ENCODE results near the gene HNF1B. TPM values are rescaled to one million over a fixed set of nuclear protein-coding genes. Genes with fewer than 3 reads are reported as not detected.

Gene HNF1B
- total RNA-seq, 1 experiment from 2014 or later: not detected

DNA sequence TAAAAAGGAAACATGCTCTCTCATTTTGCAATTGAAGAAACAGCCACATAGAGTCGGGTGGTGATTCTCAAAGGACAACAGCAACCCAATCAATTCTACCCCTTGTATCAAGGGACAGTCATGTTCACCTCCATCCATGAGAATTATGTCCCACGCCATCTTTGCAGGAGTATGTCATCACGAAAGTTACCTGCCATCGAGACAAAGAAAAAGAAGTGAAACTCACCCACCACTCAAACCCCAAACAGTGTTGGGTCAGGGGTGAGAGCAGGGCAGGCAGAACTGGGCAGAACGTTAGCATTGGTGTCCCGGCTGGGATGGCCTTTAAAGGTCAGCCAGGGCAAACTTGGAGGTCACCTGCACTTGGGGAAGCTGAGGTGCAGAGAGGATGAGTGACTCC, 24.2 kb upstream of the HNF1B start:
- Histone ChIP-seq H3K36me3 (ENCODE audit: insufficient read depth, low read length) (no peaks in the 10 kb centered on the region), H4K20me1 (ENCODE audit: insufficient read depth, low read depth, low read length) (no peaks in the 10 kb centered on the region), H3K9ac (ENCODE audit: low read length) (no peak overlapping the region), H3K9me2 (replicated peaks; ENCODE audit: insufficient read depth, low read length) (no peaks in the 10 kb centered on the region), H3K4me3 (ENCODE audit: low read length) (no peak overlapping the region), H3K9me3 (ENCODE audit: low read length) (no peaks in the 10 kb centered on the region), H3K79me2 (ENCODE audit: low read length) (no peaks in the 10 kb centered on the region), H3K4me2 (ENCODE audit: low read depth, low read length, poor library complexity, severe bottlenecking) (no peak overlapping the region), H3K4me1 (ENCODE audit: low read length) (no peaks in the 10 kb centered on the region), H2AFZ (ENCODE audit: low read length) (no peak overlapping the region), H3K27me3 (ENCODE audit: low read length) (no peaks in the 10 kb centered on the region), H3K27ac (ENCODE audit: low read length) (no peak overlapping the region)
- no peak for DNase-seq

DNA sequence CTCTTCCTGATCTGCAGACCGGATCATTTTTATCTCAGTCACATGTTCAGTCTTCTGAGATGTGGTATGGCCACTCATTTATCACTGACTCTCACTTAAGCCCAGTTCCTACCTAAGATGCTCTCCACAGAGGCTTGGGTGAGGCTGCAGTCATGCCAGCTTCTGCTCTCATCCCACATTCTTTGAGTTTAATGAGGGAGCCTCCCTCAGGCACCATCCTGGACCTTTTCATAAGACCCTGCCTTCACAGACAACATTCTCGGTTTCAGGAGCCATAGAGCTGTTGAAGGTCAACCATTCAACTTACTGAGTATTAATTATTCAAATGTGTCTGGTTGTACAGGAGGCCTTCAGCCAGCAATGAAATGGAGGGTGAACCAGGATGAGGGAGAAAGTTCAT, 23.6 kb upstream of the HNF1B start:
- Histone ChIP-seq H3K9me2 (replicated peaks; ENCODE audit: insufficient read depth, low read length) (no peaks in the 10 kb centered on the region), H3K4me3 (ENCODE audit: low read length) (no peak overlapping the region), H4K20me1 (ENCODE audit: insufficient read depth, low read depth, low read length) (no peaks in the 10 kb centered on the region), H3K9me3 (ENCODE audit: low read length) (no peaks in the 10 kb centered on the region), H3K79me2 (ENCODE audit: low read length) (no peaks in the 10 kb centered on the region), H2AFZ (ENCODE audit: low read length) (no peak overlapping the region), H3K27me3 (ENCODE audit: low read length) (no peaks in the 10 kb centered on the region), H3K4me1 (ENCODE audit: low read length) (no peaks in the 10 kb centered on the region), H3K36me3 (ENCODE audit: insufficient read depth, low read length) (no peaks in the 10 kb centered on the region), H3K4me2 (ENCODE audit: low read depth, low read length, poor library complexity, severe bottlenecking) (no peak overlapping the region), H3K9ac (ENCODE audit: low read length) (no peak overlapping the region), H3K27ac (ENCODE audit: low read length) (no peak overlapping the region)
- no peak for DNase-seq

DNA sequence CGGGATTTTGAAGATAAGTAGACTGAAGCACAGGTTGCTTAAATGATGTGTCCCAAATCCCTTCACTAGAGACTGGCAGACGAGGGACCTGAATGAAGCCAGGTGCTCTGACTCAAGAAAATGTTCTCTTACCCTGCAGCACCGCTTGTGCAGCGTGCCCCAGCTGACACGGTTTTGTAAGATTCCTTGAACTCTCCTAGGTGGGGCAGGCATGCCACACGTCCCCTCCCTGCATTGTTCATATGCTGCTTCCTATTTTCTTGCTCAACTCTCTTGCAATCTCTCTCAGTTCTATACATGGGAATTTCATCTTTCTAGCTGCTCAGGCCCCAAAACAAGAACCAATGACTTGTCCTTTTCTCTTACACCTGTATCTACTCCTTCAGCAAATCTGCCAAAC, 22.1 kb upstream of the HNF1B start:
- Histone ChIP-seq H3K9ac (ENCODE audit: low read length) (no peak overlapping the region), H4K20me1 (ENCODE audit: insufficient read depth, low read depth, low read length) (no peaks in the 10 kb centered on the region), H3K36me3 (ENCODE audit: insufficient read depth, low read length) (no peaks in the 10 kb centered on the region), H2AFZ (ENCODE audit: low read length) (no peak overlapping the region), H3K27ac (ENCODE audit: low read length) (no peak overlapping the region), H3K9me3 (ENCODE audit: low read length) (no peaks in the 10 kb centered on the region), H3K4me3 (ENCODE audit: low read length) (no peak overlapping the region), H3K79me2 (ENCODE audit: low read length) (no peaks in the 10 kb centered on the region), H3K9me2 (replicated peaks; ENCODE audit: insufficient read depth, low read length) (no peaks in the 10 kb centered on the region), H3K4me1 (ENCODE audit: low read length) (no peaks in the 10 kb centered on the region), H3K27me3 (ENCODE audit: low read length) (no peaks in the 10 kb centered on the region), H3K4me2 (ENCODE audit: low read depth, low read length, poor library complexity, severe bottlenecking) (no peak overlapping the region)
- DNase-seq: no peak

DNA sequence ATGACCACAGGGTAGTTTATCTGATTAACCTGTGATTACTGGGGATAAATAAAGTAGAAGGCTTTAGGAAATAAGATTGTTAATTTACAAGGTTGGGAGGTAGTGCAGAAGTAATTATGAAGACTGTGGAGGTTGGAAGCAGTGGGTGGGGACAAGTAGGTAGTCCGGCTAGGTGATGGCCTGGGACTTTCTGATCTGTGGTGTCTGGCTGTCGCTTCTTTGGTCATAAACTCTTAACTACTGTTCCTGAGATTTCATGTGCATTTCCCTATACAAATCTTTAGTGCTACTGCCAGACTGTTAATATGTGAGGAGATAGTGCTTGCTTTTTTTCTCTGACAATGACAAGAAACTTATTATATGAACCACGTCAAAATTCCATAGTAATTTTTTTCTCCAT, 19.5 kb upstream of the HNF1B start:
- Histone ChIP-seq H3K9me2 (replicated peaks; ENCODE audit: insufficient read depth, low read length) (no peaks in the 10 kb centered on the region), H3K9me3 (ENCODE audit: low read length) (no peaks in the 10 kb centered on the region), H3K9ac (ENCODE audit: low read length) (no peak overlapping the region), H2AFZ (ENCODE audit: low read length) (no peak overlapping the region), H3K27me3 (ENCODE audit: low read length) (no peaks in the 10 kb centered on the region), H3K79me2 (ENCODE audit: low read length) (no peaks in the 10 kb centered on the region), H3K4me2 (ENCODE audit: low read depth, low read length, poor library complexity, severe bottlenecking) (no peak overlapping the region), H3K4me3 (ENCODE audit: low read length) (no peak overlapping the region), H3K36me3 (ENCODE audit: insufficient read depth, low read length) (no peaks in the 10 kb centered on the region), H3K4me1 (ENCODE audit: low read length) (no peaks in the 10 kb centered on the region), H3K27ac (ENCODE audit: low read length) (no peak overlapping the region), H4K20me1 (ENCODE audit: insufficient read depth, low read depth, low read length) (no peaks in the 10 kb centered on the region)
- no peak for DNase-seq

DNA sequence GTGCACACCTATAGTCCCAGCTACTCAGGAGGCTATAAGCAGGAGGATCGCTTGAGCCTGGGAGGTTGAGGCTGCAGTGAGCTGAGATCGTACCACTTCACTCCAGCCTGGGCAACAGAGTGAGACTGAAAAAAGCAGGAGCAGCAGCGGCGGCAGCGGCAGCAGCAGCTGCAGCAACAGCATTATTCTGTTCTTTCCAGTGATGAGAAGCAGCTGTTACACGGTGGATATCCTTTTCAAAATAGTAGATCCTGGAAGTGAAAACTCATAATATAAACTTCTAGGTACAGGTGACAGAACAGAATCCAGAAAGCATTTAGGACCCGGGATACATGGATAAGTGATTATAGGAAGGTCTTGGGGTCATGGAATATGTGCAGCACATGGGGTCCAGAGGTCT, 17.8 kb upstream of the HNF1B start:
- H3K9me2 ChIP-seq (replicated peaks; ENCODE audit: insufficient read depth, low read length): no peaks in the 10 kb centered on the region
- no peak overlapping the region for H3K4me2 ChIP-seq (ENCODE audit: low read depth, low read length, poor library complexity, severe bottlenecking)
- H3K27me3 ChIP-seq (ENCODE audit: low read length): no peaks in the 10 kb centered on the region
- no peak overlapping the region for H2AFZ ChIP-seq (ENCODE audit: low read length)
- DNase-seq: no peak
- no peak overlapping the region for H3K9ac ChIP-seq (ENCODE audit: low read length)
- no peaks in the 10 kb centered on the region for H4K20me1 ChIP-seq (ENCODE audit: insufficient read depth, low read depth, low read length)
- no peaks in the 10 kb centered on the region for H3K79me2 ChIP-seq (ENCODE audit: low read length)
- no peaks in the 10 kb centered on the region for H3K9me3 ChIP-seq (ENCODE audit: low read length)
- no peak overlapping the region for H3K27ac ChIP-seq (ENCODE audit: low read length)
- no peaks in the 10 kb centered on the region for H3K36me3 ChIP-seq (ENCODE audit: insufficient read depth, low read length)
- no peak overlapping the region for H3K4me3 ChIP-seq (ENCODE audit: low read length)
- H3K4me1 ChIP-seq (ENCODE audit: low read length): no peaks in the 10 kb centered on the region

DNA sequence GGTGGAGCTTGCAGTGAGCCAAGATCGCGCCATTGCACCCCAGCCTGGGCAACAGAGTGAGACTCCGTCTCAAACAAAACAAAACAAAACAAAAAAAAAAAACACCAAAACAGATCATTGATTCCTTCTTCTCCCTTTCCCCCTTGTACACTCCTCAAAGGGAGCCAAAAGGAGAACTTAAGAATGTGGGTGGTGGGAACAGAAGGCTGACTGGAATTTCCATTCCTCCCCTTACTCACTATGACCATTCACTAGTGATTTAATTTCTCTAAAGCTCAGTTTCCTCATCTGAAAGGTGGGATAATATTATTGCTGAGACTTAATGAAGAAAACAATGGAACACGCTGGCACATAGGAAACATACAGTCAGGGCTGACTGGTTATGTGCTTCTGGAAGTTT, 17.1 kb upstream of the HNF1B start:
- Histone ChIP-seq H2AFZ (ENCODE audit: low read length) (no peak overlapping the region), H3K9ac (ENCODE audit: low read length) (no peak overlapping the region), H3K4me2 (ENCODE audit: low read depth, low read length, poor library complexity, severe bottlenecking) (no peak overlapping the region), H4K20me1 (ENCODE audit: insufficient read depth, low read depth, low read length) (no peaks in the 10 kb centered on the region), H3K4me3 (ENCODE audit: low read length) (no peak overlapping the region), H3K36me3 (ENCODE audit: insufficient read depth, low read length) (no peaks in the 10 kb centered on the region), H3K27ac (ENCODE audit: low read length) (no peak overlapping the region), H3K9me3 (ENCODE audit: low read length) (no peaks in the 10 kb centered on the region), H3K9me2 (replicated peaks; ENCODE audit: insufficient read depth, low read length) (no peaks in the 10 kb centered on the region), H3K4me1 (ENCODE audit: low read length) (no peaks in the 10 kb centered on the region), H3K27me3 (ENCODE audit: low read length) (no peaks in the 10 kb centered on the region), H3K79me2 (ENCODE audit: low read length) (no peaks in the 10 kb centered on the region)
- DNase-seq: no peak

DNA sequence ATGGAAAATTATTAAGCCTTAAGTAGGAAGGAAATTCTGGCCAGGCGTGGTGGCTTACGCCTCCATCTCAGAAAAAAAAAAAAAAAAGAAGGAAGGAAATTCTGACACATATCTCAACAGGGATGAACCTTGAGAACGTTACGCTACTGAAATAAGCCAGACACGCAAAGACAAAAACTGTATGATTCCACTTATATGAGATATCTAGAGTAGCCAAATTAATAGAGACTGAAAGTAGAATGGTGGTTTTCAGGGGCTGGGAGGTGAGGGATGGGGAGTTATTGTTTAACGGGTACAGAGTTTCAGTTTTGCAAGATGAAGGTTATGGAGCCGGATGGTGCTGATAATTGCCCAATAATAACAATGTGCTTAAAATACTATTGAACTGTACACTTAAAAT, 16.2 kb upstream of the HNF1B start:
- H3K4me3 ChIP-seq (ENCODE audit: low read length): no peak overlapping the region
- no peaks in the 10 kb centered on the region for H3K9me3 ChIP-seq (ENCODE audit: low read length)
- H3K27me3 ChIP-seq (ENCODE audit: low read length): no peaks in the 10 kb centered on the region
- H3K4me2 ChIP-seq (ENCODE audit: low read depth, low read length, poor library complexity, severe bottlenecking): no peak overlapping the region
- no peak overlapping the region for H3K9ac ChIP-seq (ENCODE audit: low read length)
- H3K4me1 ChIP-seq (ENCODE audit: low read length): no peaks in the 10 kb centered on the region
- no peaks in the 10 kb centered on the region for H3K79me2 ChIP-seq (ENCODE audit: low read length)
- no peaks in the 10 kb centered on the region for H4K20me1 ChIP-seq (ENCODE audit: insufficient read depth, low read depth, low read length)
- H3K36me3 ChIP-seq (ENCODE audit: insufficient read depth, low read length): no peaks in the 10 kb centered on the region
- no peak for DNase-seq
- no peak overlapping the region for H3K27ac ChIP-seq (ENCODE audit: low read length)
- no peaks in the 10 kb centered on the region for H3K9me2 ChIP-seq (replicated peaks; ENCODE audit: insufficient read depth, low read length)
- 0 out of 2 replicates have a peak overlapping the region, but pooled peaks have one; percentile 56 for H2AFZ ChIP-seq (ENCODE audit: low read length)

DNA sequence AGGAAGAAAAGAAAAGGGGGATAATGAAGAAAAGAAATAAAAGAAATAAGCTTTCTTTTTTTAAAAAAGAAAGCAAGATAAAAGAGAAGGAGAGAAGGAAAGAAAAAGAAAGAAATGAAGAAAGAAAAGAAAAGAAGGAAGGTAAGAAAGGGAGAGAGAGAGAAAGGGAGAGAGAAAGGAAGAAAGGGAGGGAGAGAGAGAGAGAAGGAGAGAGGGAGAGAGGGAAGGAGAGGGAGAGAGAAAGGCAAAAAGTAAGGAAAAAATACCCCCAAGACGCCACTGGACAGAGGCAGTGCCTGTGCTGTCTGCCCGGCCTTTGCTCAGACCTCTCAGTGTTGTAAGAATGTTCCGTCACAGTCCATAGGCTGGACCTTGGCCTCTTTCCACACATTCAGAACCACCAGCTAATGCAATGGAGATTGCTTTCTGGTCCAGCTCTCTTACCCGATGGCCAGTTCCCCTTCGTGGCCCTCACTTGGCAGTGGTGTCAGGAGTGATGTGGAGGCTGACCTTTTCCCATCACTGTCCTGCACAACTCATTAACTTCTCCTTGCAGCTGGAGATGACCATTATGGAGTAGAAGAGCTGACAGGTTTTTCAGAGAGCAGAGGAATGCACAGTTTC, 14.3 kb upstream of the HNF1B start:
- no peaks in the 10 kb centered on the region for H3K36me3 ChIP-seq (ENCODE audit: insufficient read depth, low read length)
- no peak overlapping the region for H3K4me2 ChIP-seq (ENCODE audit: low read depth, low read length, poor library complexity, severe bottlenecking)
- H3K27me3 ChIP-seq (ENCODE audit: low read length): no peaks in the 10 kb centered on the region
- no peak for DNase-seq
- H2AFZ ChIP-seq (ENCODE audit: low read length): no peak overlapping the region
- H3K4me1 ChIP-seq (ENCODE audit: low read length): no peaks in the 10 kb centered on the region
- H3K4me3 ChIP-seq (ENCODE audit: low read length): no peak overlapping the region
- H3K27ac ChIP-seq (ENCODE audit: low read length): no peak overlapping the region
- H3K9ac ChIP-seq (ENCODE audit: low read length): no peak overlapping the region
- H4K20me1 ChIP-seq (ENCODE audit: insufficient read depth, low read depth, low read length): no peaks in the 10 kb centered on the region
- H3K79me2 ChIP-seq (ENCODE audit: low read length): no peaks in the 10 kb centered on the region
- H3K9me2 ChIP-seq (replicated peaks; ENCODE audit: insufficient read depth, low read length): no peaks in the 10 kb centered on the region
- no peaks in the 10 kb centered on the region for H3K9me3 ChIP-seq (ENCODE audit: low read length)

DNA sequence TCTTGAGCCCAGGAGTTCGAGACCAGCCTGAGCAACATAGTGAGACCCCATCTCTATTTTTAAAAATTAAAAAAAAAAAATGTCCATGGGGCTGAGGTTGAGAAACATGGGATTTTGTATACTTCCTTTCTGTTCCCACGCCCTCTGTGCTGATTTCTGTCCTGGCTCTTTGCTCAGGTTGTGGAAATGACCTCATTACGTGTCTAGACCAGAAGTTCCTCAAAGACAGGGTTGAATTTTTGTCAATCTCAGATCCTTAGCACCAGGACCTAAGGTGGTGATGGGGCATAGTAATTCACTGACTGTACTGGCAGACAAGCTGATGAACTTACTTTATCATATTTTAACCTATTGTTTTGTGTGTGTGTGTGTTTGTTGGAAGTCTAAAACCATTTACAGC, 11.2 kb upstream of the HNF1B start:
- no peak overlapping the region for H3K27ac ChIP-seq (ENCODE audit: low read length)
- no peaks in the 10 kb centered on the region for H3K9me2 ChIP-seq (replicated peaks; ENCODE audit: insufficient read depth, low read length)
- H3K36me3 ChIP-seq (ENCODE audit: insufficient read depth, low read length): no peaks in the 10 kb centered on the region
- H3K27me3 ChIP-seq (ENCODE audit: low read length): no peaks in the 10 kb centered on the region
- no peak overlapping the region for H3K4me3 ChIP-seq (ENCODE audit: low read length)
- H4K20me1 ChIP-seq (ENCODE audit: insufficient read depth, low read depth, low read length): no peaks in the 10 kb centered on the region
- H3K9me3 ChIP-seq (ENCODE audit: low read length): no peaks in the 10 kb centered on the region
- no peaks in the 10 kb centered on the region for H3K4me1 ChIP-seq (ENCODE audit: low read length)
- no peaks in the 10 kb centered on the region for H3K79me2 ChIP-seq (ENCODE audit: low read length)
- DNase-seq: no peak
- no peak overlapping the region for H3K4me2 ChIP-seq (ENCODE audit: low read depth, low read length, poor library complexity, severe bottlenecking)
- no peak overlapping the region for H2AFZ ChIP-seq (ENCODE audit: low read length)
- H3K9ac ChIP-seq (ENCODE audit: low read length): no peak overlapping the region

Data from Karpas-422 (cell line).